HFF-Myc (cell line): Measurements from ENCODE around the gene FBXL20.

Source experiments
- DNase-seq: peaks from one replicate; pipeline ENCODE4 v3.0.0-alpha.2; 2011; ENCODE audit warnings: low read depth; ENCODE audit errors: extremely low read depth
- H3K4me3 ChIP-seq: replicated peaks from 2 replicates; pipeline ENCODE4 v1.5.1; 2011; ENCODE audit warnings: low read depth, mild to moderate bottlenecking, control low read depth, low read length
- CTCF ChIP-seq: IDR thresholded peaks from 2 replicates; pipeline ENCODE4 v1.5.1; 2012; ENCODE audit warnings: mild to moderate bottlenecking, low read depth, low read length, control low read depth; ENCODE audit errors: missing control alignments

The FBXL20 gene

GRCh38 chr17:39364236-39365025 is 37.0 kb downstream of the FBXL20 start:
- TF ChIP-seq CTCF, result no peak
- DNase-seq, result no peak
- no peak overlapping the region for H3K4me3 ChIP-seq

DNA sequence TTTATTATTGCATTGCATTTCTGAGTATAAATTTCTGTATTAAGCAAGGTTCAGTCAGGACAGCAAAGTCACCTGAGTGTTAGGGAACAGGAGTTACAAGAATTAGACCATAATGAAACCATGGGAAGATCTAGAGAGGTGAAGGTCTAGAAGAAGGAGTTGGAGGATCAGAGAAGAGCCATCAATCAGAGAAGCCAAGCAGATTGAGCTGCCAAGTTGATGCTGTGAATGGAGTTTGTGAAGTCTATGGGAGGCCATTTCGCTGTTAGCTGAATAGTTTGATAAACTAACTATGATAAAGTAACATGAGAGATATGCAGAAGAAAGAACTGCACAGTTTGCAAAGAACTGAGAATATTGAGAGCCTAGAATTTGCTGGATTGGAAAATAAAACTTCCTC is 40.4 kb downstream of the FBXL20 start:
- H3K4me3 ChIP-seq, result no peak overlapping the region
- TF ChIP-seq CTCF, result no peak
- no peak for DNase-seq

GRCh38 chr17:39360537-39360936 is 40.9 kb downstream of the FBXL20 start:
- TF ChIP-seq CTCF, result no peak
- no peak for DNase-seq

DNA sequence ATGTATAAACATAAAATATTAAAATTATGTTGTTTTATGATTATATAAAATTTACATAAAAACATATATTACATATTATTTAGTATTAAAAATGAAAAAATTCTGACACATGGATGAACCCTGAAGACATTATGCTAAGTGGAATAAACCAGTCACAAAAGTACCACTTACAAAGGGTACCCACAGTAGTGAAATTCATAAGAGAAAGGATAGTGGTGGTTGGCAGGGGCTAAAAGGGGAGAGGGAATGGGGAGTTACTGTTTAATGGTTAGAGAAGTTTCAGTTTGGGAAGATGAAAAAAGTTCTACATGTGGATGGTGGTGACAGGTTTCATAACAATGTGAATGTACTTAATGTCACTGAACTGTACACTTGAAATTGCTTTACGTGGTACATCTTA is 41.4 kb downstream of the FBXL20 start:
- DNase-seq, result no peak
- TF ChIP-seq CTCF, result no peak
- H3K4me3 ChIP-seq, result no peak overlapping the region

More at GRCh38 chr17:39360537-39360936, 40.9 kb downstream of the FBXL20 start:
- H3K4me3 ChIP-seq, result no peak overlapping the region

GRCh38 chr17:39357986-39358385 is 43.4 kb downstream of the FBXL20 start:
- TF ChIP-seq CTCF, result no peak
- no peak for DNase-seq
- no peak overlapping the region for H3K4me3 ChIP-seq

DNA sequence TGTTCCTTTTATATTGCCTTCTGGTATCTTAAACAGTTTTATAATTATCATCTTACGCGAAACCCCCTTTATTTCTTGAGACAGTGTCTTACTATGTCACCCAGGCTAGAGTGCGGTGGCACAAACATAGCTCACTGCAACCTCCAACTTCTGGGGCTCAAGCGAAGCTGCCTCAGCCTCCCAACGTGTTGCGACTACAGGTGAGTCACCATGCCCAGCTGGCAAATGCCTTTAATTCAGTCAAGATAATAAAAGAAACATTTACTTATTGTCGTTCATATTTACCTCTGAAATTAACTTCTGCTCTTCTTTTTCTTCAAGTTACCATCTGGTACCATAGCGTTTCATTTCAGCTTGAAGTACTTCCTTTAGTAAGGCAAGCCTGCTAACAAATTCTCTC is 43.9 kb downstream of the FBXL20 start:
- no peak overlapping the region for H3K4me3 ChIP-seq
- no peak for TF ChIP-seq CTCF

DNA sequence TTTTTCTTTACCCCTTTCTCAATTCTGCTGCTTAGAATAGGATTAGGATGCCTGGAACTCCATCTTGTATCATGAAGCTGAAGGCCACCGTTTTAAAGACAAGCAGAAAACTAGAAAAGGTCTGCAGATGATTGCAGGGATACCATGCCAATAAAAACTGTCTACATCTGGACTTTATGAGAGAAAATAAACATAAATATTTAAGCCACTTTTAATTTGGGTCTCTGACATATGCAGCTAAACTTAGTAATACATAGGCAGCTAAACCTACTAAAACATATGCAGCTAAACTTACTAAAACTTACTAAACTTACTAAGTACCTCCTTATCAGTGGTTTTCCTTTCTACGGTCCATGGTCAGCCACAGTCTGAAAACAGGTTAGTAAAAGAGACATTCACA is 48.4 kb downstream of the FBXL20 start:
- TF ChIP-seq CTCF, result no peak
- no peak overlapping the region for H3K4me3 ChIP-seq
- no peak for DNase-seq

More for the DNA sequence above, 43.9 kb downstream of the FBXL20 start:
- DNase-seq, result no peak
